HFFc6 (cell line): ENCODE data around the gene NIT1. TPM values are rescaled to one million over a fixed set of nuclear protein-coding genes. Genes with fewer than 3 reads are reported as not detected.

Source experiments
- DNase-seq: peaks from one replicate; pipeline ENCODE4 v3.0.0-alpha.2; 2018
- H3K27ac Mint-ChIP-seq: 2 replicates; pipeline ENCODE4 v1.8.0; 2020; ENCODE audit warnings: mild to moderate bottlenecking, mixed read lengths
- H3K27me3 Mint-ChIP-seq: 2 replicates; pipeline ENCODE4 v1.8.0; 2021; ENCODE audit warnings: mild to moderate bottlenecking, moderate library complexity, mixed read lengths; ENCODE audit not compliant: insufficient read depth
- H3K36me3 Mint-ChIP-seq: 2 replicates; pipeline ENCODE4 v1.8.0; 2021; ENCODE audit warnings: low read depth, mixed read lengths
- H3K4me1 Mint-ChIP-seq: 2 replicates; pipeline ENCODE4 v1.8.0; 2020; ENCODE audit warnings: low read depth, mixed read lengths
- H3K4me3 Mint-ChIP-seq: 2 replicates; pipeline ENCODE4 v1.8.0; 2020; ENCODE audit warnings: mild to moderate bottlenecking, moderate library complexity, mixed read lengths
- H3K9me3 Mint-ChIP-seq: 2 replicates; pipeline ENCODE4 v1.8.0; 2020; ENCODE audit warnings: mild to moderate bottlenecking, mixed read lengths
- CTCF ChIP-seq: fragments of 200-600 bp; sonication (generic); IDR thresholded peaks from 2 replicates; pipeline ENCODE4 v1.5.0; 2021; ENCODE audit warnings: antibody characterized with exemption, mild to moderate bottlenecking
- total RNA-seq, 6 experiments: library from RNA; stranded (reverse); fragmentation: NEBNext Ultra II Directional; extraction: Animal tissue kit (Norgen Biotek cat#: 25700); gene quantifications; 2 replicates in 1 of 6; 3 replicates in 5 of 6; pipeline ENCODE4 v1.2.3, GENCODE V29; 2021

The NIT1 gene
- total RNA-seq, 6 experiments from 2014 or later: 26.2 to 35.1 (median 32.5) TPM

- Mint-ChIP-seq H3K27ac (no peak overlapping the region), H3K4me3 (no peak overlapping the region), H3K4me1 (no peaks in the 10 kb centered on the region; the same call in 1 of the 2 replicates), H3K27me3 (peaks cover 2% of the 10 kb centered on the region; the same call in 1 of the 2 replicates), H3K9me3 (no peaks in the 10 kb centered on the region), H3K36me3 (peaks cover 11% of the 10 kb centered on the region)
- no peak for DNase-seq
- no peak for TF ChIP-seq CTCF
Observed at GRCh38 chr1:161106431-161106830, 11.5 kb upstream of the NIT1 start.

- TF ChIP-seq CTCF: no peak
- Mint-ChIP-seq H3K36me3 (peaks cover 11% of the 10 kb centered on the region), H3K9me3 (no peaks in the 10 kb centered on the region), H3K4me3 (no peak overlapping the region), H3K27ac (no peak overlapping the region), H3K27me3 (no peaks in the 10 kb centered on the region; the same call in 1 of the 2 replicates), H3K4me1 (peaks cover 37% of the 10 kb centered on the region)
- no peak for DNase-seq
Observed at GRCh38 chr1:161111117-161111516, 6.8 kb upstream of the NIT1 start.

- Mint-ChIP-seq H3K27me3 (no peaks in the 10 kb centered on the region; the same call in 1 of the 2 replicates), H3K4me1 (peaks cover 41% of the 10 kb centered on the region), H3K9me3 (no peaks in the 10 kb centered on the region), H3K36me3 (peaks cover 7% of the 10 kb centered on the region), H3K27ac (no peak overlapping the region), H3K4me3 (no peak overlapping the region)
- TF ChIP-seq CTCF: no peak
- DNase-seq: no peak
Observed at GRCh38 chr1:161111527-161111926, 6.4 kb upstream of the NIT1 start.

GRCh38 chr1:161113915-161114314 lies 4.0 kb upstream of the NIT1 start:
- H3K4me3 Mint-ChIP-seq: no peak overlapping the region
- no peak for TF ChIP-seq CTCF
- H3K27ac Mint-ChIP-seq: peak overlapping the region; percentile 4; the same call in 1 of the 2 replicates
- H3K9me3 Mint-ChIP-seq: no peaks in the 10 kb centered on the region
- no peak for DNase-seq
- H3K4me1 Mint-ChIP-seq: peaks cover 56% of the 10 kb centered on the region
- H3K36me3 Mint-ChIP-seq: peaks cover 13% of the 10 kb centered on the region; the same call in 1 of the 2 replicates
- no peaks in the 10 kb centered on the region; the same call in 1 of the 2 replicates for H3K27me3 Mint-ChIP-seq

GRCh38 chr1:161114556-161114955 lies 3.3 kb upstream of the NIT1 start:
- TF ChIP-seq CTCF: no peak
- no peaks in the 10 kb centered on the region; the same call in 1 of the 2 replicates for H3K27me3 Mint-ChIP-seq
- H3K4me1 Mint-ChIP-seq: peaks cover 62% of the 10 kb centered on the region
- peaks cover 13% of the 10 kb centered on the region; the same call in 1 of the 2 replicates for H3K36me3 Mint-ChIP-seq
- H3K4me3 Mint-ChIP-seq: no peak overlapping the region
- DNase-seq: no peak
- H3K27ac Mint-ChIP-seq: peak overlapping the region; percentile 98
- no peaks in the 10 kb centered on the region for H3K9me3 Mint-ChIP-seq
